ENCODE data around the gene LVRN. TPM values are rescaled to one million over a fixed set of nuclear protein-coding genes. Genes with fewer than 3 reads are reported as not detected.

The LVRN gene
- total and polyA plus RNA-seq, 2 of the 13 experiments (the other 11 are each of a cell fraction or from before 2014, with no cell fraction given), result 0.09 to 0.20 TPM

DNA sequence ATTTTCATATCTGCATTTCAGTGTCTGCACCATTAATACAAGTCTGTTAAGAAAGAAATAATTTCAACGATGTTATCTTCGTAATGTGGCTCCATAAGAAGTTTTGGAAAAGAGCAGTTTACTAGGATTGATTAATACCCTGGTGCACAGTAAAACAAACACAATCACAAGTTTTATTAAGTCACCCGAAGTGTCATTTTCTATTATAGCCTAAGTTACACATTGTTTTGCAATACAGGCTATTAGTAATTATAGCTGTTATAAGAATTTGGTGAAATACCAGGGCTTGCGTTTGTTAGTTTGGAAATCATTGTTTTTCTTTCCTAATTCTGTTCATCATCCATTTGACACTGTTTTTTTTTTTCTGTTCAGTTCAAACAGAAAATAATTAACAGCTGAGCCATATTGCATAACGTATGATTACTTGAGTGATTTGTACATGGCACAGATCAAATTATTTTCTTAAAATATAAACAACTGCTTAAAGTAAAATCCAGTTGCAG lies 30.6 kb downstream of the LVRN start:
- CTCF ChIA-PET (ENCODE audit: low intra/inter-chr PET ratio, low total read pairs), result no interaction called here
- TF ChIP-seq, protein P1, sequence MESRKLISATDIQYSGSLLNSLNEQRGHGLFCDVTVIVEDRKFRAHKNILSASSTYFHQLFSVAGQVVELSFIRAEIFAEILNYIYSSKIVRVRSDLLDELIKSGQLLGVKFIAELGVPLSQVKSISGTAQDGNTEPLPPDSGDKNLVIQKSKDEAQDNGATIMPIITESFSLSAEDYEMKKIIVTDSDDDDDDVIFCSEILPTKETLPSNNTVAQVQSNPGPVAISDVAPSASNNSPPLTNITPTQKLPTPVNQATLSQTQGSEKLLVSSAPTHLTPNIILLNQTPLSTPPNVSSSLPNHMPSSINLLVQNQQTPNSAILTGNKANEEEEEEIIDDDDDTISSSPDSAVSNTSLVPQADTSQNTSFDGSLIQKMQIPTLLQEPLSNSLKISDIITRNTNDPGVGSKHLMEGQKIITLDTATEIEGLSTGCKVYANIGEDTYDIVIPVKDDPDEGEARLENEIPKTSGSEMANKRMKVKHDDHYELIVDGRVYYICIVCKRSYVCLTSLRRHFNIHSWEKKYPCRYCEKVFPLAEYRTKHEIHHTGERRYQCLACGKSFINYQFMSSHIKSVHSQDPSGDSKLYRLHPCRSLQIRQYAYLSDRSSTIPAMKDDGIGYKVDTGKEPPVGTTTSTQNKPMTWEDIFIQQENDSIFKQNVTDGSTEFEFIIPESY (CRISPR knock-in tag; IDR thresholded peaks at IDR 0.05), result no peak
- no peak for TF ChIP-seq ATM (IDR thresholded peaks at IDR 0.05; ENCODE audit: borderline replicate concordance)
- TF ChIP-seq, protein P2, sequence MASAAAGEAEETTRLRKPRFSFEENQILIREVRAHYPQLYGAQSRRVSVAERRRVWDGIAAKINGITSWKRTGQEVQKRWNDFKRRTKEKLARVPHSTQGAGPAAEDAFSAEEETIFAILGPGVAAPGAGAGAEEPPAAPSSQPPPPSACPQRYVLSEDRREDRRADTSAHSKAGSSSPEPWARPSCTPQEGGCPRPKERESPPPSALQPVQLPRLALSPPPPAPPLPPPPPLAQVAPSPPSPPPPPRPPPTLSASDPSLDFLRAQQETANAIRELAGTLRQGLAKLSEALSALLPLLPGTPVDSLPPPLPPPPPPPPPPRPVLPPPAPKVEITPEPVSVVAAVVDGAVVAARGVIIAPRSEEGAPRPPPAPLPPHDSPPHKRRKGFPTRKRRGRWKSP (CRISPR knock-in tag; IDR thresholded peaks at IDR 0.05), result no peak
- no peak for TF ChIP-seq ZNF674 (CRISPR knock-in tag; IDR thresholded peaks at IDR 0.05; ENCODE audit: low read depth)
- TF ChIP-seq DR1 (CRISPR knock-in tag; IDR thresholded peaks at IDR 0.05), result no peak
- TF ChIP-seq ETV5 (CRISPR knock-in tag; IDR thresholded peaks at IDR 0.05; ENCODE audit: borderline replicate concordance), result no peak
- TF ChIP-seq PTBP1 (IDR thresholded peaks at IDR 0.05; ENCODE audit: low read depth, low read length, poor library complexity, severe bottlenecking), result no peak
- no peak for TF ChIP-seq CC2D1A (CRISPR knock-in tag; IDR thresholded peaks at IDR 0.05)
- TF ChIP-seq, protein P3, sequence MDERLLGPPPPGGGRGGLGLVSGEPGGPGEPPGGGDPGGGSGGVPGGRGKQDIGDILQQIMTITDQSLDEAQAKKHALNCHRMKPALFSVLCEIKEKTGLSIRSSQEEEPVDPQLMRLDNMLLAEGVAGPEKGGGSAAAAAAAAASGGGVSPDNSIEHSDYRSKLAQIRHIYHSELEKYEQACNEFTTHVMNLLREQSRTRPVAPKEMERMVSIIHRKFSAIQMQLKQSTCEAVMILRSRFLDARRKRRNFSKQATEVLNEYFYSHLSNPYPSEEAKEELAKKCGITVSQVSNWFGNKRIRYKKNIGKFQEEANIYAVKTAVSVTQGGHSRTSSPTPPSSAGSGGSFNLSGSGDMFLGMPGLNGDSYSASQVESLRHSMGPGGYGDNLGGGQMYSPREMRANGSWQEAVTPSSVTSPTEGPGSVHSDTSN (CRISPR knock-in tag; IDR thresholded peaks at IDR 0.05), result no peak
- TF ChIP-seq KLF6 (CRISPR knock-in tag; IDR thresholded peaks at IDR 0.05), result no peak
- no peak for TF ChIP-seq ZNF383 (CRISPR knock-in tag; IDR thresholded peaks at IDR 0.05; ENCODE audit: borderline replicate concordance)
- no peak for TF ChIP-seq FOXJ3 (CRISPR knock-in tag; IDR thresholded peaks at IDR 0.05; ENCODE audit: borderline replicate concordance)
- TF ChIP-seq REL (CRISPR knock-in tag; conservative IDR thresholded peaks at IDR 0.05), result no peak
- TF ChIP-seq ZFP36L2 (CRISPR knock-in tag; IDR thresholded peaks at IDR 0.05), result no peak
- TF ChIP-seq, protein P4, sequence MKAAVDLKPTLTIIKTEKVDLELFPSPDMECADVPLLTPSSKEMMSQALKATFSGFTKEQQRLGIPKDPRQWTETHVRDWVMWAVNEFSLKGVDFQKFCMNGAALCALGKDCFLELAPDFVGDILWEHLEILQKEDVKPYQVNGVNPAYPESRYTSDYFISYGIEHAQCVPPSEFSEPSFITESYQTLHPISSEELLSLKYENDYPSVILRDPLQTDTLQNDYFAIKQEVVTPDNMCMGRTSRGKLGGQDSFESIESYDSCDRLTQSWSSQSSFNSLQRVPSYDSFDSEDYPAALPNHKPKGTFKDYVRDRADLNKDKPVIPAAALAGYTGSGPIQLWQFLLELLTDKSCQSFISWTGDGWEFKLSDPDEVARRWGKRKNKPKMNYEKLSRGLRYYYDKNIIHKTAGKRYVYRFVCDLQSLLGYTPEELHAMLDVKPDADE (CRISPR knock-in tag; IDR thresholded peaks at IDR 0.05), result no peak
- TF ChIP-seq ZNF251 (CRISPR knock-in tag; IDR thresholded peaks at IDR 0.05), result no peak
- TF ChIP-seq HNRNPLL (IDR thresholded peaks at IDR 0.05; ENCODE audit: low read depth, low read length, poor library complexity, severe bottlenecking), result no peak
- in situ Hi-C loops (cut with HindIII; ENCODE audit: extremely low pct_ligation_motif_present, low pct_unique_long_range_greater_than_20kb), result no loop called here
- BruUV-seq (replicated peaks), result no TSS peak
- FAIRE-seq (no peak), DNase-seq (ENCODE audit: low spot score) (no peak), ATAC-seq (no peak)
- POLR2A ChIA-PET, result no interaction called here
- H3K4me2 ChIP-seq (ENCODE audit: low read depth, low read length), result no peak overlapping the region
- H3K4me1 ChIP-seq (ENCODE audit: insufficient read depth, low read length), result no peaks in the 10 kb centered on the region
- H3K36me3 ChIP-seq (replicated peaks in 1 of 2; ENCODE audit: control insufficient read depth in 1 of 2, insufficient read depth in 2 of 2, low read length in 2 of 2), result no peaks in the 10 kb centered on the region
- no peak overlapping the region for H2AFZ ChIP-seq (ENCODE audit: low read length)
- peaks cover 0 to 9% of the 10 kb centered on the region in 2 experiments; a peak in 2 of 5 replicates for H3K27me3 ChIP-seq (ENCODE audit: control insufficient read depth in 1 of 2, insufficient read depth in 2 of 2, low read length in 2 of 2)
- no peak overlapping the region for H3K9ac ChIP-seq (ENCODE audit: insufficient read depth, low read depth, low read length)
- no peaks in the 10 kb centered on the region for H4K20me1 ChIP-seq (ENCODE audit: insufficient read depth, low read length)
- H3K79me2 ChIP-seq (ENCODE audit: insufficient read depth, low read length), result no peaks in the 10 kb centered on the region
- no peaks in the 10 kb centered on the region for H3K9me3 ChIP-seq (ENCODE audit: low read length)
- no peak overlapping the region for H3K27ac ChIP-seq (ENCODE audit: extremely low read length, insufficient read depth, low read length)
- H3K4me3 ChIP-seq (replicated peaks in 1 of 3; ENCODE audit: insufficient read depth in 1 of 3, low read depth in 2 of 3, low read length in 3 of 3), result no peak overlapping the region
- intact Hi-C loops (cut with micrococcal nuclease; ENCODE audit: unreplicated experiment), result no loop called here
- 4% methylated on average over 5 of the region's 5 CpGs for WGBS (ENCODE audit: low lambda C conversion rate)
